ENCODE measurements around the gene ARHGAP11A.

The ARHGAP11A gene

GRCh38 chr15:32674681-32675080 lies 59.4 kb downstream of the ARHGAP11A start:
- Histone ChIP-seq H3K36me3 (ENCODE audit: control insufficient read depth in 1 of 2, insufficient read depth in 2 of 2, low read depth in 1 of 2, low read length in 2 of 2) (no peaks in the 10 kb centered on the region), H3K14ac (ENCODE audit: low read length in 2 of 2) (no peak overlapping the region), H2BK120ac (ENCODE audit: low read depth, low read length) (no peak overlapping the region), H3K4me2 (ENCODE audit: low read length, poor library complexity, severe bottlenecking) (no peak overlapping the region), H3K4ac (ENCODE audit: low read depth in 1 of 2, low read length in 2 of 2) (no peak overlapping the region), H3K4me1 (ENCODE audit: control insufficient read depth, insufficient read depth, low read depth, low read length) (peaks cover 4% of the 10 kb centered on the region), H3K23ac (ENCODE audit: low read length in 2 of 2) (no peak overlapping the region), H2BK15ac (ENCODE audit: low read depth, poor library complexity, severe bottlenecking) (no peak overlapping the region), H2AFZ (ENCODE audit: low read depth, low read length) (no peak overlapping the region), H3K18ac (ENCODE audit: low read depth in 1 of 2, low read length in 2 of 2) (no peak overlapping the region), H3K4me3 (ENCODE audit: insufficient read depth in 1 of 2, low read depth in 1 of 2, low read length in 2 of 2) (no peak overlapping the region), H3K27me3 (ENCODE audit: control insufficient read depth in 1 of 2, insufficient read depth in 1 of 2, low read length in 2 of 2) (no peaks in the 10 kb centered on the region), H2AK5ac (ENCODE audit: low read length, severe bottlenecking) (no peak overlapping the region), H4K91ac (ENCODE audit: low read length) (no peak overlapping the region), H3K27ac (ENCODE audit: low read length, poor library complexity, severe bottlenecking) (no peak overlapping the region), H3K9me3 (ENCODE audit: control insufficient read depth, low read length) (no peaks in the 10 kb centered on the region), H2BK5ac (ENCODE audit: low read depth, low read length, poor library complexity, severe bottlenecking) (no peak overlapping the region), H3K9ac (ENCODE audit: low read length) (no peak overlapping the region), H2BK12ac (ENCODE audit: low read length in 2 of 2) (no peak overlapping the region), H3K79me1 (replicated peaks; ENCODE audit: low read length, poor library complexity, severe bottlenecking) (no peaks in the 10 kb centered on the region), H4K8ac (ENCODE audit: low read length) (no peak overlapping the region)
- WGBS: 92% methylated on average over 2 of the region's 2 CpGs
- DNase-seq: no peak

- Histone ChIP-seq H4K8ac (ENCODE audit: low read length) (no peak overlapping the region), H2BK5ac (ENCODE audit: low read depth, low read length, poor library complexity, severe bottlenecking) (no peak overlapping the region), H2BK15ac (ENCODE audit: low read depth, poor library complexity, severe bottlenecking) (no peak overlapping the region), H3K14ac (ENCODE audit: low read length in 2 of 2) (no peak overlapping the region), H3K4ac (ENCODE audit: low read depth in 1 of 2, low read length in 2 of 2) (no peak overlapping the region), H3K4me1 (ENCODE audit: control insufficient read depth, insufficient read depth, low read depth, low read length) (peaks cover 2% of the 10 kb centered on the region), H3K27me3 (ENCODE audit: control insufficient read depth in 1 of 2, insufficient read depth in 1 of 2, low read length in 2 of 2) (no peaks in the 10 kb centered on the region), H3K23ac (ENCODE audit: low read length in 2 of 2) (no peak overlapping the region), H3K4me2 (ENCODE audit: low read length, poor library complexity, severe bottlenecking) (no peak overlapping the region), H3K79me1 (replicated peaks; ENCODE audit: low read length, poor library complexity, severe bottlenecking) (no peaks in the 10 kb centered on the region), H3K36me3 (ENCODE audit: control insufficient read depth in 1 of 2, insufficient read depth in 2 of 2, low read depth in 1 of 2, low read length in 2 of 2) (no peaks in the 10 kb centered on the region), H3K9ac (ENCODE audit: low read length) (no peak overlapping the region), H3K4me3 (ENCODE audit: insufficient read depth in 1 of 2, low read depth in 1 of 2, low read length in 2 of 2) (no peak overlapping the region), H3K18ac (ENCODE audit: low read depth in 1 of 2, low read length in 2 of 2) (no peak overlapping the region), H2AK5ac (ENCODE audit: low read length, severe bottlenecking) (no peak overlapping the region), H2BK120ac (ENCODE audit: low read depth, low read length) (no peak overlapping the region), H3K9me3 (ENCODE audit: control insufficient read depth, low read length) (no peaks in the 10 kb centered on the region), H3K27ac (ENCODE audit: low read length, poor library complexity, severe bottlenecking) (no peak overlapping the region), H2BK12ac (ENCODE audit: low read length in 2 of 2) (no peak overlapping the region), H2AFZ (ENCODE audit: low read depth, low read length) (no peak overlapping the region), H4K91ac (ENCODE audit: low read length) (no peak overlapping the region)
- DNase-seq: no peak
- WGBS: 73% methylated on average over 4 of the region's 6 CpGs
Measured at GRCh38 chr15:32675466-32675865, 60.2 kb downstream of the ARHGAP11A start.

GRCh38 chr15:32676169-32676568 lies 60.9 kb downstream of the ARHGAP11A start:
- no peaks in the 10 kb centered on the region for H3K9me3 ChIP-seq (ENCODE audit: control insufficient read depth, low read length)
- no peak overlapping the region for H2BK5ac ChIP-seq (ENCODE audit: low read depth, low read length, poor library complexity, severe bottlenecking)
- no peaks in the 10 kb centered on the region for H3K36me3 ChIP-seq (ENCODE audit: control insufficient read depth in 1 of 2, insufficient read depth in 2 of 2, low read depth in 1 of 2, low read length in 2 of 2)
- no peak overlapping the region for H3K23ac ChIP-seq (ENCODE audit: low read length in 2 of 2)
- no peak overlapping the region for H4K91ac ChIP-seq (ENCODE audit: low read length)
- H4K8ac ChIP-seq (ENCODE audit: low read length): no peak overlapping the region
- no peak overlapping the region for H3K9ac ChIP-seq (ENCODE audit: low read length)
- H3K4me1 ChIP-seq (ENCODE audit: control insufficient read depth, insufficient read depth, low read depth, low read length): peaks cover 2% of the 10 kb centered on the region
- WGBS: 88% methylated on average over 2 of the region's 2 CpGs
- H2BK120ac ChIP-seq (ENCODE audit: low read depth, low read length): no peak overlapping the region
- H3K79me1 ChIP-seq (replicated peaks; ENCODE audit: low read length, poor library complexity, severe bottlenecking): no peaks in the 10 kb centered on the region
- no peak overlapping the region for H3K4me2 ChIP-seq (ENCODE audit: low read length, poor library complexity, severe bottlenecking)
- DNase-seq: no peak
- no peak overlapping the region for H2BK15ac ChIP-seq (ENCODE audit: low read depth, poor library complexity, severe bottlenecking)
- H3K4me3 ChIP-seq (ENCODE audit: insufficient read depth in 1 of 2, low read depth in 1 of 2, low read length in 2 of 2): no peak overlapping the region
- no peaks in the 10 kb centered on the region for H3K27me3 ChIP-seq (ENCODE audit: control insufficient read depth in 1 of 2, insufficient read depth in 1 of 2, low read length in 2 of 2)
- no peak overlapping the region for H2BK12ac ChIP-seq (ENCODE audit: low read length in 2 of 2)
- H2AFZ ChIP-seq (ENCODE audit: low read depth, low read length): no peak overlapping the region
- H2AK5ac ChIP-seq (ENCODE audit: low read length, severe bottlenecking): peak overlapping the region; percentile 44
- H3K4ac ChIP-seq (ENCODE audit: low read depth in 1 of 2, low read length in 2 of 2): no peak overlapping the region
- no peak overlapping the region for H3K14ac ChIP-seq (ENCODE audit: low read length in 2 of 2)
- peak overlapping the region; percentile 23 for H3K27ac ChIP-seq (ENCODE audit: low read length, poor library complexity, severe bottlenecking)
- no peak overlapping the region for H3K18ac ChIP-seq (ENCODE audit: low read depth in 1 of 2, low read length in 2 of 2)

GRCh38 chr15:32677238-32677750 lies 62.0 kb downstream of the ARHGAP11A start:
- Histone ChIP-seq H3K4me1 (ENCODE audit: control insufficient read depth, insufficient read depth, low read depth, low read length) (peaks cover 2% of the 10 kb centered on the region), H3K4me2 (ENCODE audit: low read length, poor library complexity, severe bottlenecking) (no peak overlapping the region), H3K9me3 (ENCODE audit: control insufficient read depth, low read length) (no peaks in the 10 kb centered on the region), H3K27me3 (ENCODE audit: control insufficient read depth in 1 of 2, insufficient read depth in 1 of 2, low read length in 2 of 2) (no peaks in the 10 kb centered on the region), H2BK12ac (ENCODE audit: low read length in 2 of 2) (no peak overlapping the region), H2BK120ac (ENCODE audit: low read depth, low read length) (no peak overlapping the region), H3K14ac (ENCODE audit: low read length in 2 of 2) (no peak overlapping the region), H2BK15ac (ENCODE audit: low read depth, poor library complexity, severe bottlenecking) (no peak overlapping the region), H3K18ac (ENCODE audit: low read depth in 1 of 2, low read length in 2 of 2) (peak overlapping the region in 1 of 2 experiments; percentile 48), H4K91ac (ENCODE audit: low read length) (no peak overlapping the region), H4K8ac (ENCODE audit: low read length) (no peak overlapping the region), H3K36me3 (ENCODE audit: control insufficient read depth in 1 of 2, insufficient read depth in 2 of 2, low read depth in 1 of 2, low read length in 2 of 2) (no peaks in the 10 kb centered on the region), H3K23ac (ENCODE audit: low read length in 2 of 2) (no peak overlapping the region), H2AK5ac (ENCODE audit: low read length, severe bottlenecking) (peak overlapping the region; percentile 47), H3K9ac (ENCODE audit: low read length) (no peak overlapping the region), H2AFZ (ENCODE audit: low read depth, low read length) (no peak overlapping the region), H3K27ac (ENCODE audit: low read length, poor library complexity, severe bottlenecking) (peak overlapping the region; percentile 26), H3K4me3 (ENCODE audit: insufficient read depth in 1 of 2, low read depth in 1 of 2, low read length in 2 of 2) (no peak overlapping the region), H3K4ac (ENCODE audit: low read depth in 1 of 2, low read length in 2 of 2) (no peak overlapping the region), H2BK5ac (ENCODE audit: low read depth, low read length, poor library complexity, severe bottlenecking) (no peak overlapping the region), H3K79me1 (replicated peaks; ENCODE audit: low read length, poor library complexity, severe bottlenecking) (no peaks in the 10 kb centered on the region)
- no peak for DNase-seq
- WGBS: 72% methylated on average over 2 of the region's 5 CpGs

All from mesenchymal stem cell (in vitro differentiated cells and primary cell).